H1 (cell line): ENCODE measurements around the gene TBX5. TPM values are rescaled to one million over a fixed set of nuclear protein-coding genes. Genes with fewer than 3 reads are reported as not detected.

Experiments used
- CTCF ChIA-PET: fragments of 300-600 bp; sonication (Branson Sonifier 250); formaldehyde crosslinking; loops from one replicate; lab custom pipeline; 2021; ENCODE audit not compliant: partially characterized antibody; lab: Charles Lee
- POLR2A ChIA-PET: fragments of 300-600 bp; sonication (Branson Sonifier 250); formaldehyde crosslinking; loops from one replicate; lab custom pipeline; 2021; ENCODE audit warnings: inconsistent platforms; ENCODE audit not compliant: partially characterized antibody; lab: Charles Lee
- DNase-seq, 2 experiments: peaks; one replicate each; pipeline versions ENCODE4 v3.0.0 to v3.0.0-alpha.2; 2010 to 2022; ENCODE audit warnings: low spot score in 2 of 2, low read depth in 1 of 2, mixed read lengths in 1 of 2
- FAIRE-seq: peaks from 2 replicates; lab custom pipeline; 2011; peaks lifted over from hg19 to GRCh38; lab: Jason Lieb, UNC
- H2AFZ ChIP-seq: 2 replicates; pipeline ENCODE4 v1.8.1; 2012; ENCODE audit warnings: low read length, inconsistent platforms
- H2AK5ac ChIP-seq: 2 replicates; pipeline ENCODE4 v1.6.1; 2013; ENCODE audit warnings: low read depth, low read length
- H2BK120ac ChIP-seq: replicated peaks from 2 replicates; pipeline ENCODE3; 2013; ENCODE audit warnings: low read depth, low read length, inconsistent platforms
- H2BK12ac ChIP-seq: 2 replicates; pipeline ENCODE4 v1.6.1; 2013; ENCODE audit warnings: low read depth, low read length
- H2BK15ac ChIP-seq: 2 replicates; pipeline ENCODE4 v1.6.1; 2013; ENCODE audit warnings: low read length
- H2BK20ac ChIP-seq: 2 replicates; pipeline ENCODE4 v1.6.1; 2013; ENCODE audit warnings: low read length
- H2BK5ac ChIP-seq: 2 replicates; pipeline ENCODE4 v1.6.1; 2013; ENCODE audit warnings: low read depth, low read length
- H3K14ac ChIP-seq: 2 replicates; pipeline ENCODE4 v1.6.1; 2013; ENCODE audit warnings: inconsistent platforms; ENCODE audit not compliant: insufficient read length
- H3K18ac ChIP-seq: 2 replicates; pipeline ENCODE4 v1.6.1; 2013; ENCODE audit warnings: low read length; ENCODE audit errors: extremely low read depth
- H3K23ac ChIP-seq: 2 replicates; pipeline ENCODE4 v1.6.1; 2013; ENCODE audit warnings: inconsistent platforms; ENCODE audit not compliant: insufficient read length
- H3K23me2 ChIP-seq: 2 replicates; pipeline ENCODE4 v1.6.1; 2013; ENCODE audit warnings: low read depth, low read length
- H3K27ac ChIP-seq: 2 replicates; pipeline ENCODE4 v1.6.1; 2011; ENCODE audit warnings: low read depth, low read length, inconsistent platforms
- H3K27me3 ChIP-seq, 4 experiments: replicated peaks in 1 of 4; 1 replicate in 1 of 4; 2 replicates in 3 of 4; pipeline versions ENCODE4 v1.6.1 to v1.8.1; 2011 to 2013; ENCODE audit warnings: low read length in 3 of 4, mild to moderate bottlenecking in 3 of 4, inconsistent platforms in 2 of 4, mixed read lengths in 2 of 4, moderate library complexity in 1 of 4; ENCODE audit not compliant: control insufficient read depth in 3 of 4, insufficient read depth in 3 of 4; ENCODE audit errors: extremely low read depth in 1 of 4
- H3K36me3 ChIP-seq, 4 experiments: 2 replicates each; pipeline versions ENCODE4 v1.6.1 to v1.8.1; 2011 to 2013; ENCODE audit warnings: mild to moderate bottlenecking in 4 of 4, low read length in 3 of 4, moderate library complexity in 2 of 4, control low read depth in 1 of 4, inconsistent platforms in 1 of 4; ENCODE audit not compliant: insufficient read depth in 4 of 4, control insufficient read depth in 2 of 4
- H3K4ac ChIP-seq: replicated peaks from 2 replicates; pipeline ENCODE3; 2013; ENCODE audit warnings: low read length, low read depth, mixed read lengths, inconsistent platforms; ENCODE audit not compliant: insufficient read length
- H3K4me1 ChIP-seq, 4 experiments: replicated peaks in 1 of 4; 1 replicate in 1 of 4; 2 replicates in 3 of 4; pipeline versions ENCODE4 v1.6.1 to v1.8.1; 2011 to 2013; ENCODE audit warnings: low read length in 3 of 4, inconsistent platforms in 2 of 4, mixed read lengths in 1 of 4; ENCODE audit not compliant: insufficient read depth in 4 of 4, control insufficient read depth in 3 of 4
- H3K4me2 ChIP-seq, 2 experiments: 2 replicates each; pipeline versions ENCODE4 v1.6.1 to v1.8.1; 2011 to 2013; ENCODE audit warnings: low read depth in 2 of 2, low read length in 2 of 2, control low read depth in 1 of 2, inconsistent platforms in 1 of 2, mild to moderate bottlenecking in 1 of 2; ENCODE audit not compliant: insufficient read depth in 1 of 2
- H3K4me3 ChIP-seq, 4 experiments: fragments of 200-600, 300-600 bp in 1 of 4; sonication (generic), shearing (Covaris generic), sonication (Bioruptor Twin) in 1 of 4; 2 replicates each; pipeline versions ENCODE4 v1.5.1 to v1.8.1; 2011 to 2016; ENCODE audit warnings: low read length in 4 of 4, low read depth in 3 of 4, control low read depth in 2 of 4, inconsistent platforms in 2 of 4, mild to moderate bottlenecking in 2 of 4, mixed read lengths in 1 of 4, moderate library complexity in 1 of 4; ENCODE audit not compliant: insufficient read depth in 2 of 4; ENCODE audit errors: extremely low read depth in 1 of 4
- H3K56ac ChIP-seq: replicated peaks from 2 replicates; pipeline ENCODE3; 2013; ENCODE audit warnings: low read depth, mild to moderate bottlenecking, mixed read lengths, low read length, inconsistent platforms; ENCODE audit not compliant: insufficient read length
- H3K79me1 ChIP-seq: 2 replicates; pipeline ENCODE4 v1.6.1; 2013; ENCODE audit warnings: low read depth, low read length, control low read depth
- H3K79me2 ChIP-seq, 2 experiments: 2 replicates each; pipeline versions ENCODE4 v1.6.1 to v1.8.1; 2012 to 2013; ENCODE audit warnings: low read length in 2 of 2, mild to moderate bottlenecking in 2 of 2, inconsistent platforms in 1 of 2; ENCODE audit not compliant: insufficient read depth in 2 of 2, control insufficient read depth in 1 of 2
- H3K9ac ChIP-seq, 4 experiments: replicated peaks in 1 of 4; 1 replicate in 1 of 4; 2 replicates in 3 of 4; pipeline versions ENCODE4 v1.6.1 to v1.8.1; 2011 to 2013; ENCODE audit warnings: low read depth in 3 of 4, low read length in 3 of 4, control low read depth in 2 of 4, mild to moderate bottlenecking in 2 of 4, moderate library complexity in 2 of 4, inconsistent platforms in 1 of 4; ENCODE audit errors: extremely low read depth in 1 of 4
- H3K9me3 ChIP-seq, 2 experiments: 2 replicates each; pipeline versions ENCODE4 v1.6.1 to v1.8.1; 2012 to 2013; ENCODE audit warnings: mild to moderate bottlenecking in 2 of 2, moderate library complexity in 2 of 2, control low read depth in 1 of 2, inconsistent platforms in 1 of 2, low read depth in 1 of 2, low read length in 1 of 2, mixed read lengths in 1 of 2; ENCODE audit not compliant: insufficient read depth in 2 of 2
- H4K20me1 ChIP-seq, 2 experiments: replicated peaks in 1 of 2; 2 replicates each; pipeline versions ENCODE3 to v1.8.1; 2011 to 2013; ENCODE audit warnings: inconsistent platforms in 2 of 2, low read length in 2 of 2, mild to moderate bottlenecking in 1 of 2; ENCODE audit not compliant: insufficient read depth in 2 of 2, control insufficient read depth in 1 of 2
- H4K5ac ChIP-seq: 2 replicates; pipeline ENCODE4 v1.6.1; 2013; ENCODE audit warnings: low read length, low read depth, mixed read lengths, inconsistent platforms; ENCODE audit not compliant: insufficient read length
- H4K8ac ChIP-seq: 2 replicates; pipeline ENCODE4 v1.8.0; 2013; ENCODE audit warnings: mild to moderate bottlenecking, moderate library complexity, low read length, inconsistent platforms; ENCODE audit not compliant: insufficient read depth; ENCODE audit errors: extremely low read depth
- H4K91ac ChIP-seq: replicated peaks from 2 replicates; pipeline ENCODE3; 2013; ENCODE audit warnings: low read length, mixed read lengths, inconsistent platforms; ENCODE audit not compliant: insufficient read length
- ATF2 ChIP-seq: IDR thresholded peaks from 2 replicates; pipeline ENCODE4 v1.6.1; 2012; ENCODE audit warnings: low read length, inconsistent platforms
- CHD2 ChIP-seq: IDR thresholded peaks from 2 replicates; pipeline ENCODE4 v1.6.1; 2012; ENCODE audit warnings: low read length, improper control_type of control experiment
- CTCF ChIP-seq, 3 experiments: IDR thresholded peaks; 1 replicate in 2 of 3; 2 replicates in 1 of 3; pipeline versions ENCODE4 v1.5.1 to v1.6.1; 2011; ENCODE audit warnings: low read length in 3 of 3, mild to moderate bottlenecking in 3 of 3, inconsistent platforms in 2 of 3, low read depth in 1 of 3, moderate library complexity in 1 of 3; ENCODE audit not compliant: insufficient read depth in 1 of 3; ENCODE audit errors: control extremely low read depth in 1 of 3
- FOSL1 ChIP-seq: IDR thresholded peaks from 2 replicates; pipeline ENCODE4 v1.6.1; 2011; ENCODE audit warnings: mild to moderate bottlenecking, low read depth, low read length, moderate library complexity; ENCODE audit not compliant: insufficient read depth
- HDAC2 ChIP-seq, 2 experiments: fragments of 300-600 bp in 1 of 2; sonication (generic) in 1 of 2; IDR thresholded peaks; 2 replicates each; pipeline ENCODE4 v1.6.1; 2011 to 2012; ENCODE audit warnings: low read depth in 2 of 2, low read length in 2 of 2, mild to moderate bottlenecking in 2 of 2, moderate library complexity in 2 of 2, borderline replicate concordance in 1 of 2, inconsistent platforms in 1 of 2
- HDAC6 ChIP-seq: IDR thresholded peaks from one replicate; pipeline ENCODE4 v1.7.1; 2012; ENCODE audit warnings: low read depth, mild to moderate bottlenecking, inconsistent platforms, low read length, moderate library complexity
- NANOG ChIP-seq: IDR thresholded peaks from 2 replicates; pipeline ENCODE4 v1.6.1; 2011; ENCODE audit warnings: low read length, low read depth, mild to moderate bottlenecking, inconsistent platforms; ENCODE audit not compliant: insufficient read depth, poor library complexity, severe bottlenecking
- SIN3A ChIP-seq, 2 experiments: IDR thresholded peaks in 1 of 2; conservative IDR thresholded peaks in 1 of 2; 2 replicates each; pipeline ENCODE4 v1.6.1; 2011 to 2012; ENCODE audit warnings: low read length in 2 of 2, improper control_type of control experiment in 1 of 2, low read depth in 1 of 2, mild to moderate bottlenecking in 1 of 2
- SP4 ChIP-seq: IDR thresholded peaks from 2 replicates; pipeline ENCODE4 v1.6.1; 2012; ENCODE audit warnings: low read length, inconsistent platforms
- WGBS, 2 experiments: shearing (Covaris generic) in 1 of 2; methylation state at CpG; one replicate each; pipeline versions ENCODE4 v1.1.6 to v1.1.7; 2013 to 2015; ENCODE audit warnings: low lambda C conversion rate in 2 of 2, mixed read lengths in 2 of 2, inconsistent platforms in 1 of 2, low coverage in 1 of 2, missing lambda C conversion rate in 1 of 2; ENCODE audit not compliant: insufficient replicate concordance in 2 of 2, insufficient coverage in 1 of 2, insufficient read length in 1 of 2; ENCODE audit errors: extremely low coverage in 1 of 2, missing lambda C conversion rate in 1 of 2; 5-methylcytosine and 5-hydroxymethylcytosine counted together
- polyA plus RNA-seq, 7 experiments: library from polyadenylated mRNA; depleted of rRNA in 3 of 7; stranded (reverse) in 5 of 7; unstranded in 2 of 7; fragments of >200 nt in 5 of 7; fragments of 200-250 nt in 2 of 7; gene quantifications; 1 replicate in 5 of 7; 2 replicates in 1 of 7; 4 replicates in 1 of 7; pipeline versions ENCODE4 v1.2.1 to v1.2.3, GENCODE V29; 2011 to 2013; ENCODE audit warnings: missing spikeins in 2 of 7, mixed read lengths in 2 of 7
- total RNA-seq: library from RNA; stranded (reverse); fragmentation: NEBNext Ultra II Directional; extraction: Animal tissue kit (Norgen Biotek cat#: 25700); gene quantifications from 2 replicates; pipeline ENCODE4 v1.2.1, GENCODE V29; 2021

Gene TBX5
- total and polyA plus RNA-seq, 2 of the 8 experiments (the other 6 are each of a cell fraction or from before 2014, with no cell fraction given): 0.05 TPM; not detected in 1

- no peaks in the 10 kb centered on the region for H3K79me1 ChIP-seq
- H4K20me1 ChIP-seq: no peaks in the 10 kb centered on the region
- POLR2A ChIA-PET: no interaction called here
- no peak overlapping the region for H4K91ac ChIP-seq
- no peak overlapping the region for H2BK15ac ChIP-seq
- H3K4me3 ChIP-seq: no peak overlapping the region
- CTCF ChIA-PET: no interaction called here
- no peaks in the 10 kb centered on the region for H3K4me1 ChIP-seq
- WGBS, 2 experiments: 94% methylated on average over 9 of the region's 9 CpGs; no CpG with 5 or more reads in 1 of the 2 experiments
- H3K27ac ChIP-seq: no peak overlapping the region
- H2BK12ac ChIP-seq: no peak overlapping the region
- H3K23ac ChIP-seq: no peak overlapping the region
- no peaks in the 10 kb centered on the region; a peak in 3 of 7 replicates for H3K27me3 ChIP-seq
- H4K8ac ChIP-seq: no peak overlapping the region
- no peaks in the 10 kb centered on the region for H3K36me3 ChIP-seq
- no peak overlapping the region for H3K56ac ChIP-seq
- no peak overlapping the region for H3K9ac ChIP-seq
- no peak for FAIRE-seq
- H4K5ac ChIP-seq: no peak overlapping the region
- no peak overlapping the region for H2BK120ac ChIP-seq
- H2AK5ac ChIP-seq: no peak overlapping the region
- no peak overlapping the region for H3K14ac ChIP-seq
- no peak overlapping the region for H3K18ac ChIP-seq
- no peaks in the 10 kb centered on the region; a peak in 1 of 4 replicates for H3K79me2 ChIP-seq
- H3K4ac ChIP-seq: no peak overlapping the region
- DNase-seq: no peak
- H3K23me2 ChIP-seq: peaks cover under 1% of the 10 kb centered on the region
- H2BK20ac ChIP-seq: no peak overlapping the region
- no peak overlapping the region for H2BK5ac ChIP-seq
- H3K4me2 ChIP-seq: no peak overlapping the region
- no peaks in the 10 kb centered on the region for H3K9me3 ChIP-seq
- no peak overlapping the region for H2AFZ ChIP-seq
- no peak for TF ChIP-seq ATF2
- no peak for TF ChIP-seq FOSL1
- no peak for TF ChIP-seq CTCF (IDR thresholded peaks at IDR 0.05; ENCODE audit: control extremely low read depth in 1 of 3, insufficient read depth in 1 of 3, low read depth in 1 of 3, low read length in 3 of 3)
- no peak for TF ChIP-seq HDAC2 (IDR thresholded peaks at IDR 0.05; ENCODE audit: borderline replicate concordance in 1 of 2, low read depth in 2 of 2, low read length in 2 of 2)
- no peak for TF ChIP-seq NANOG
- TF ChIP-seq SIN3A (conservative IDR thresholded peaks at IDR 0.05 in 1 of 2, IDR thresholded peaks at IDR 0.05 in 1 of 2; ENCODE audit: low read depth in 1 of 2, low read length in 2 of 2): no peak
- TF ChIP-seq CHD2: no peak
- no peak for TF ChIP-seq HDAC6
- no peak for TF ChIP-seq SP4
Observed at GRCh38 chr12:114320101-114320500, 85.8 kb downstream of the TBX5 start.
